GM10248 (cell line): ENCODE measurements around the gene CACNA2D1.

Source experiments
- CTCF ChIA-PET: fragments of 300-600 bp; sonication (Branson Sonifier 250); formaldehyde crosslinking; extraction: SDS; loops from one replicate; lab custom pipeline; 2021; ENCODE audit warnings: antibody characterized with exemption; lab: Yijun Ruan, JAX
- POLR2A ChIA-PET: fragments of 350-650 bp; sonication (Branson Sonifier 250); formaldehyde crosslinking; extraction: SDS; loops from one replicate; lab custom pipeline; 2020; ENCODE audit warnings: antibody characterized with exemption; lab: Yijun Ruan, JAX
- DNase-seq: peaks from one replicate; pipeline ENCODE4 v3.0.0; 2012; ENCODE audit errors: extremely low spot score
- TF ChIP-seq, protein P1 (sequence below): IDR thresholded peaks from 2 replicates; pipeline ENCODE4 v1.5.1; 2012; ENCODE audit warnings: mild to moderate bottlenecking, low read depth; ENCODE audit errors: extremely low read depth, missing control alignments, control extremely low read depth

Gene CACNA2D1

DNA sequence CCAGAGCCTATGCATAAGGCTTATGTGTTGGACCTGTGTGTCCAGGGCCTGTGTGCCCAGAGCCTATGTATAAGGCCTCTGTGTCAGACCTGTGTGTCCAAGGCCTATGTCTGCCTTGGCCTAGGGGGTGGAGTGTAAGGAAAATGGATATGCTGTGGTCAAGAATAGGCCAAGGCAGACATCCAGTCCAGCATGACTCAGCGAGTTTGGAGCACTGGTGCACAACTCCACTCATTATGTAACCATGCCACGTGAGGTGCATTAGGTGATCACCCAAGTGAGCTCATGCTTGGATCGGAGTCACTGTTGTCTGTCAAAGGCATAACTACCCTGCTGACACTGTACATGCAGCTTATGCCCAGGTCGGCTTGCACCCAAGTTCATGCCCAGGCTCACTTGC, 238.9 kb downstream of the CACNA2D1 start:
- CTCF ChIA-PET, result interaction anchor here (0.9 to 1.3 kb wide), 2 partner anchors 9 to 16 kb away, joined by 3 read pairs; no protein-coding TSS in a partner anchor
- DNase-seq, result no peak
- POLR2A ChIA-PET, result no interaction called here
- TF ChIP-seq, protein P1, sequence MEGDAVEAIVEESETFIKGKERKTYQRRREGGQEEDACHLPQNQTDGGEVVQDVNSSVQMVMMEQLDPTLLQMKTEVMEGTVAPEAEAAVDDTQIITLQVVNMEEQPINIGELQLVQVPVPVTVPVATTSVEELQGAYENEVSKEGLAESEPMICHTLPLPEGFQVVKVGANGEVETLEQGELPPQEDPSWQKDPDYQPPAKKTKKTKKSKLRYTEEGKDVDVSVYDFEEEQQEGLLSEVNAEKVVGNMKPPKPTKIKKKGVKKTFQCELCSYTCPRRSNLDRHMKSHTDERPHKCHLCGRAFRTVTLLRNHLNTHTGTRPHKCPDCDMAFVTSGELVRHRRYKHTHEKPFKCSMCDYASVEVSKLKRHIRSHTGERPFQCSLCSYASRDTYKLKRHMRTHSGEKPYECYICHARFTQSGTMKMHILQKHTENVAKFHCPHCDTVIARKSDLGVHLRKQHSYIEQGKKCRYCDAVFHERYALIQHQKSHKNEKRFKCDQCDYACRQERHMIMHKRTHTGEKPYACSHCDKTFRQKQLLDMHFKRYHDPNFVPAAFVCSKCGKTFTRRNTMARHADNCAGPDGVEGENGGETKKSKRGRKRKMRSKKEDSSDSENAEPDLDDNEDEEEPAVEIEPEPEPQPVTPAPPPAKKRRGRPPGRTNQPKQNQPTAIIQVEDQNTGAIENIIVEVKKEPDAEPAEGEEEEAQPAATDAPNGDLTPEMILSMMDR, result no peak

DNA sequence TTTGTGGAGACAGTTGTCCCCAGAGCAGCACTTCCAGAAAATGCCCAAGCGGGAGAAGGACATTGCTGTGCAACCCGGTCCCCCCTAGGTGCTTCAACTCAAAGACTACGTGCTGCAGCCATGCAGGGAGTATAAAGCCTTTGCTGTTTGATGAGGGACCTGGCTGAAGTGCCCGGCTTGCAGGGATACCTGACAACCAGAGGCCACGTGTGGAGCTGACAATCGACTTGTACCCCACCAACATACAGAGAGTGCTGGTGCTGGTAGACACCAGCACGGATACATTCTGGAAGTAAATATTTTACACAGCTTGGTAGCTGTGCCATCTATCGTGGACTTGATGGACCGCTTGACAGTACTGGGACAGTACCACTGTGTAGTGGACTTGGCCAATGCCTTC, 240.6 kb downstream of the CACNA2D1 start:
- ChIA-PET CTCF (no interaction called here), POLR2A (no interaction called here)
- TF ChIP-seq, protein P1, result no peak
- no peak for DNase-seq

DNA sequence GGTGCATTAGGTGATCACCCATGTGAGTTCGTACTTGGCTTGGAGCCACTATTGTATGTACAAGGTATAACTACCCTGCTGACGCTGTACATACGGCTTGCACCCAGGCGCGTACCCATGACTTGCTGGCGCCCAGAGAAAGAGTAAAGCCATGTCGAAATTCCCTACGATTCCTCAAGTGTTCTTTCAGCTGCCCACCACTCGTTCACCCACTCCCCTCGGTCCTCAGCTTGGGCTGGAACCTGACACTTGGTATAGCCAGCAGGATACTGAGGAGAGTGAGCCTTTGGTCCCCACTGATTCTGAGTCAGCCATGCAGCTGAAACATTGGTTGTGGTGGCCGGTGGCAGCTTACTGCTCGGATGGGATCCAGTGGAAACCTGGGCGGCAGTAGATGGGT, 241.5 kb downstream of the CACNA2D1 start:
- ChIA-PET POLR2A (no interaction called here), CTCF (interaction anchor here (1.0 kb wide), 1 partner anchor 27 kb away, joined by 3 read pairs; no protein-coding TSS in a partner anchor)
- TF ChIP-seq, protein P1, result no peak
- no peak for DNase-seq

DNA sequence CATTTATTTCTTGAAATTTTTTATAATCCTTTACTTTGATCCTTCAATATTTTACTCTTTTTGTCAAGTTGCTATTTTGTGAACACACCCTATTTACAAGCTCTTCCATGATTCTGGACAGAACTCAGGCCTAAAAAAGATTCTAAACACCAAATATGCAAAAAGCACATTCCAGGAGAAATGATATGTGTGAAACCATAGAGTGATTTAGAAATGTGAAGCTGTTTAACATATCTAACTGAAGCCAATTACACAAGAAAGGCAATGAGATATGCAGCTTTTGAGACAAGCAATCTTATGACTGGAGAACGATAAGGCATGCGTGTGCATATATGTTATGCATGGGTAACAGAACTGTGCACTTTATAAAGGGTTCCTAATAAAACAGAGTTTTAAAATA, 243.0 kb downstream of the CACNA2D1 start:
- CTCF ChIA-PET, result no interaction called here
- POLR2A ChIA-PET, result no interaction called here

DNA sequence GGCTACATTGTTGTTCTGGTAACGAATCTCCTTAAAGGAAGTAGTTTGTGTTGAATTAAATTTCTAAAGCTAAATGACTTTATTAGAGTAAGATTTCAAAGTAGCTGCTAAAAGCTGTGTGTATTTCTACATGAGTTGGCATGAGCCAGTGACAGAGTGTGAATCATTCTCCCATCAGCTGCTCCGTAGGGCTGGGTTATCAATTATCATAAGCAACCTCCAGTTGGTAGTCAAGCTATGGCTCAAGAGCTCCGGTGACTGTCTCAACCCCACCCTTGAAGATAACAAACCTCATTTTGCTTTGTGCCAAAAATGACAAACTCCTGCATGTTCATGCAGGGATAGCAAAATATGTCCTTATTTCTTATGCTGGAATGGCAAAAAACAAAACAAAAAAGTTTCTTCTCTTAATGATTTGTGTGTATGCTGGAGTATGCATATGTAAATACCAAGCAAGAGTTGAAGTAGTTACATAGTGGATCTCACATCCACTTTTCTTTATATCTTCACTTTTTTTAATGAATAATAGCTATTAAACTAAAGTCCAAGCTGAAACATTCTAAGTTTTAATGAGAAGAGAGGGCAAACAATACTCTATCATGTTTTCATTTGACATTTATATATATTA, 249.4 kb downstream of the CACNA2D1 start:
- POLR2A ChIA-PET, result no interaction called here

More for the DNA sequence above, 243.0 kb downstream of the CACNA2D1 start:
- TF ChIP-seq, protein P1, result no peak
- no peak for DNase-seq

DNA sequence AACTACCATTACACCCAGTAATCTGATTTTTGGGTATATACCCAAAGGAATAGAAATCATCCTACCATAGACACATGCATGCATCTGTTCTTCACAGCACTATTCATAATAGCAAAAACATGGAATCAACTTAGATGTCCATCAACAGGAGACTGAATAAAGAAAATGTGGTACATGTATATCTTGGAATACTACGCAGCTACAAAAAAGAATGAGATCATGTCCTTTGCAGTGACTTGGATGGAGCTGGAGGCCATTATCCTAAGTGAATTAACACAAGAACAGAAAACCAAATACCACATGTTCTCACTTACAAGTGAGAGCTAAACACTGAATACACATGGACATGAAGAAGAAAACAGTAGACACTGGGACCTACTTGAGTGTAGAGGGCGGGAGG, 254.9 kb downstream of the CACNA2D1 start:
- ChIA-PET POLR2A (no interaction called here), CTCF (no interaction called here)
- no peak for DNase-seq
- TF ChIP-seq, protein P1, result no peak

More for the DNA sequence above, 249.4 kb downstream of the CACNA2D1 start:
- TF ChIP-seq, protein P1, result no peak
- CTCF ChIA-PET, result interaction anchor here (1.3 kb wide), 1 partner anchor 222 kb away, joined by 3 read pairs; no protein-coding TSS in a partner anchor
- DNase-seq, result no peak
